CD4-positive, alpha-beta T cell treated with Interferon gamma for 1 hour (primary cell): ENCODE data around the gene FRS2.

Experiments used
- DNase-seq: peaks from one replicate; pipeline ENCODE4 v3.0.0-alpha.2; 2020

The FRS2 gene

GRCh38 chr12:69502345-69503081 lies 32.3 kb downstream of the FRS2 start:
- DNase-seq, result no peak

DNA sequence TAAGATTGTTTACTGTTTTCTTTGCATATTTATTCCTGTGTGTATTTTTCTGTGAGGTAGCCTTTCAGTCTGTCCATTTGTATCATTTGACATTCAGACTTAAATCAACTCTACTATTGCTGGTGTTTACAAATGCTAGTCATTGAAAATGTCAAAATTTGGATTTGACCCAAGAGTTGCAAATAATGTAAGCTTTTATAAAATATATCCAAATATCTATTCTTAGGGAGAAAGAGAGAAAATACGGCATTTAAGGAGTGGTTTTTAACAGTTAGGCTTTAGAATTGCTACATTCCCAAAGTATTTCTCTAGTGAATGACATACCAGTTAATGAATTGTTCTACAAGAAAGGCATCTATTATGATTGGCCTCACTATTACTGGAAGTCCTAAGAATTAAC lies 37.9 kb downstream of the FRS2 start:
- DNase-seq, result no peak

DNA sequence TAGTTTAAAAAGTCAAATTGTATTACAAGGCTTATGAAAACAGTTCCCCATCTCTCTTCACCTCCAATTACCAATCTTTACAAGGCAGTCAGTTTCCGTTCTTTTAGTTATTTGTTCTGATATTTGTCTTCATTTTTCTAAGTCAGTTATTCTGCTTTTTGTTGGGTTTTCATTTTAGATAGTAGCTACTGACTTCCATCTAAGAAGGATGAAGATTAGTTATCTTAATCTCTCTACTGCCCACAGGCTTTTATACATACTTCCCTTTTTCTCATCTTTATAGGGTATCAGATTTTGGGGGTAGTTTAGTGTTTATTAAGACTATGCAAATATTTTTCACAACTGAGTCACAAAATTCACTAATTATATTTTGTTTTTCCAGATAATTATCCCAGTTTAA lies 38.4 kb downstream of the FRS2 start:
- DNase-seq, result no peak

GRCh38 chr12:69509308-69509736 lies 39.1 kb downstream of the FRS2 start:
- DNase-seq, result no peak

GRCh38 chr12:69509904-69510827 lies 40.0 kb downstream of the FRS2 start:
- DNase-seq, result no peak

GRCh38 chr12:69511016-69511415 lies 40.8 kb downstream of the FRS2 start:
- DNase-seq, result no peak

DNA sequence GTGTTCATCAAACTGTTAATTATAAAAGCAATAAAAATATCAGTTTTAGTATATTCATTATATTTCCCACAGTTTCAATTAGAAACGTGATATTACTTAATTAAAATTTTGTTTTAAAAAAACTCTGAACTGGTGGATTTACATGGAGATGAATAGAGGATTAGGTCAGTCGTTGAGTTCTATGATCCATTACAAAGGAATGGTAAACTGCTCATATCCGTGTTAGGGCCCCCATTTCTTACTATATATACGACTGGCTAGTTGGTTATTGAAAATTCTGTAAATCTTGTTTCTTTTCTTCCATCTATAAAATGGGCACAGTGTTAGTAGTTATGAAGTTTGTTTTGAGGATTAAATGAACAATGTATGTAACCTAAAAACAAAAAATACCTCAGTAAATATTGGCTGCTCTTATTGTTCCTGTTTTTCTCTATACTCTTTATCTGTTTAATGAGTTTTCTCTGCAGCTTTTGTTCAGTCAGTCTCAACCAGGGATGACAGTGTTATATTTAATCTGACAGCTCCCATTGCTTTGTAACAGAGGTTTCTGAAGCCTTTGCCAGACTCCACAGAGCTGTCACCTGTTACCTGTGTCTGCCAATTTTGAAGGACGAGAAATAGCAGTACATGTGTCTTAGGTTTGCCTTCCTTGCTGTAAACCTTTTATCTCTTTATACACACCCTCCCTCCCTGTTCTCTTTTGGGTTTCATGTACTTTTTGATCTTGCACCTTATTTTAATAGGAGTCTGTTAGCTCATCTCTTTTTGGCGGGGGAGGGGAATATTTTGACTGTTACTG lies 41.5 kb downstream of the FRS2 start:
- DNase-seq, result no peak

DNA sequence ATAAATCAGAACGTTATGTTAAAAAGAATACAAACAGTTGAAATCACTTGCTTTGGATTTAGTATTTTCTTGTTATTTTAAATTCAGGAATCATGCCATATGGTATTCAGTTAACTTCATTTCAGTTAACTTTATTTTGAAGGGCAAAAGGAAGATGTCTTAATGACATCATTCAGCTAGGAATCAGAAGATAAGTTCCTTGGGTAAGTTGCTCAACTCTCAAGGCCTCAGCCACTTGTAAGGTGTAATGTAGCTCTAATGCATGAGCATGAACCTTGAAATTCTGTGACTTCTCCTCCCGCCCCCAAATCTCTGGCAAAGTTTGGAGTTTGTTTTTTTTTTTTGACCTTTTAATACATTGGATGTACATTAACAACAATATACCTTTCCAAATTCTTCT lies 42.6 kb downstream of the FRS2 start:
- no peak for DNase-seq

- no peak for DNase-seq
Observed at GRCh38 chr12:69513297-69513696, 43.1 kb downstream of the FRS2 start.

- DNase-seq, result no peak
Observed at GRCh38 chr12:69514111-69514510, 43.9 kb downstream of the FRS2 start.

- no peak for DNase-seq
Observed at GRCh38 chr12:69514845-69515244, 44.7 kb downstream of the FRS2 start.

- DNase-seq, result no peak
Observed at GRCh38 chr12:69515394-69515930, 45.3 kb downstream of the FRS2 start.

DNA sequence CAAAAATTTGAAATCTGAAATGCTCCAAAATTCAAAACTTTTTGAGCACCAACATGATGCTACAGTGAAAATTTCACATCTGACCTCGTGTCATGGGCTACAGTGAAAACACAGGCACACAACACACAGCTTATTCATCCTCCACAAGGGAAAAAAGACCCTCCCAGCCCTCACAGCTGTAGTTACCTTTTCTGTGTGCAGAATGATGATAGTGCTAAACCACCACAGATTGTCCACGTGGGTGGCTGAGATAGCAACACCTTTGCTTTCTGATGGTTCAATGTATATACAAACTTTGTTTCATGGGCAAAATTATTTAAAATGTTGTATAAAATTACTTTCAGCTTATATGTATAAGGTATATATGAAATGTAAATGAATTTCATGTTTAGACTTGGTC lies 46.8 kb downstream of the FRS2 start:
- no peak for DNase-seq

DNA sequence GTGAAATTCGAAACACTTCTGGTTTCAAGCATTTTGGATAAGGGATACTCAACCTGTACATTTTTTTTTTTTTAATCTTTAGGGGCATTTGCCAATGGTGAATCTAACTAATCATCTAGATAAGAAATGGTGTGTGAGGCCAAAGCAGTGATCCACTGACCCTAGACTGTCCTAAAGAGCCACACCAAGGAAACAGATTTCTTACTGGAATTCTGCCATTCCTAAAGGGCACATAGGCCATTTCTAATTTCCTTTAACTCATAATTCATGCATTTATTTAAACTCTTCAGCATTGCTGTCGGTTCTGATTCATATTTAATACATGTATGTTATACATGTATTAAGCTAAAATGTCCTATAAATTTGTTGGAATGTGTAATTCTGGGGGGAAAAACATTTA lies 47.2 kb downstream of the FRS2 start:
- DNase-seq, result no peak

DNA sequence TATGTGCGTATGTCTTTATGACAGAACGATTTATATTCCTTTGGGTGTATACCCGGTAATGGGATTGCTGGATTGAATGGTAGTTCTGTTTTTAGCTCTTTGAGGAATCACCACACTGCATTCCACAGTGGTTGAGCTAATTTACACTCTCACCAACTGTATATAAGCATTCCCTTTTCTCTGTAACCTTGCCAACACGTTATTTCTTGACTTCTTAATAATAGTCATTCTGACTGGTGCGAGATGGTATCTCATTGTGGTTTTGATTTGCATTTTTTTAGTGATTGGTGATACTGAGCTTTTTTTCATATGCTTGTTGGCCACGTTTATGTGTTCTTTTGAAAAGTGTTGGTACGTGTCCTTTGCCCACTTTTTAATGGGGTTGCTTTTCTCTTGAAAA lies 49.7 kb downstream of the FRS2 start:
- no peak for DNase-seq

- DNase-seq, result no peak
Observed at GRCh38 chr12:69523433-69524330, 53.5 kb downstream of the FRS2 start.

- DNase-seq, result no peak
Observed at GRCh38 chr12:69524331-69524630, 54.1 kb downstream of the FRS2 start.

- no peak for DNase-seq
Observed at GRCh38 chr12:69524755-69525469, 54.7 kb downstream of the FRS2 start.

- DNase-seq, result no peak
Observed at GRCh38 chr12:69527506-69528272, 57.5 kb downstream of the FRS2 start.

DNA sequence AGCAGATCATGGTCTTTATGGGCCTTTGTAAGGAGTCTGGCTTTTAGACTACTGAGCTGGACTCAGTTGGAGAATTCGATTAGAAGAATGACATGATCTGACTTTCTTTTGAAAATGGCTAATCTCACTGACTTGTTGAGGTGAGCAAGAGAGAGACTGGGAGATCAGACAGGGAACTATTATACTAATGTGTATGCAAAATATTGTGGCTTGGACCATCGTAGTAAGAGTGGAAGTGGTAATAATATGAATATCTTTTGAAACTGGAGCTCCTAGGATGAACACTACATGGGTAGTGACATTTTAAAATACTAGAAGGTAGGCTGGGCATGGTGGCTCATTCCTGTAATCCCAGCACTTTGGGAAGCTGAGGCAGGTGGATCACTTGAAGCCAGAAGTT lies 58.8 kb downstream of the FRS2 start:
- DNase-seq, result no peak

GRCh38 chr12:69533844-69534243 lies 63.7 kb downstream of the FRS2 start:
- no peak for DNase-seq
